GM06990 (cell line): ENCODE results near the gene CLOCK.

ENCODE experiments used
- DNase-seq: peaks from one replicate; pipeline ENCODE4 v3.0.0-alpha.2; 2011; ENCODE audit not compliant: insufficient read length; ENCODE audit errors: extremely low read depth
- H3K27me3 ChIP-seq: replicated peaks from 2 replicates; pipeline ENCODE4 v1.6.0; 2011; ENCODE audit warnings: low read length; ENCODE audit not compliant: control insufficient read depth, insufficient read depth
- H3K36me3 ChIP-seq: 2 replicates; pipeline ENCODE4 v1.5.1; 2011; ENCODE audit warnings: low read length; ENCODE audit not compliant: control insufficient read depth, insufficient read depth
- H3K4me3 ChIP-seq: replicated peaks from 2 replicates; pipeline ENCODE4 v1.5.1; 2011; ENCODE audit warnings: low read depth, mild to moderate bottlenecking, control low read depth, low read length
- TF ChIP-seq, protein P1 (sequence below): IDR thresholded peaks from 2 replicates; pipeline ENCODE4 v1.5.1; 2011; ENCODE audit warnings: low read length, control low read depth, mild to moderate bottlenecking, inconsistent platforms; ENCODE audit not compliant: insufficient read depth, poor library complexity, severe bottlenecking

CLOCK gene

DNA sequence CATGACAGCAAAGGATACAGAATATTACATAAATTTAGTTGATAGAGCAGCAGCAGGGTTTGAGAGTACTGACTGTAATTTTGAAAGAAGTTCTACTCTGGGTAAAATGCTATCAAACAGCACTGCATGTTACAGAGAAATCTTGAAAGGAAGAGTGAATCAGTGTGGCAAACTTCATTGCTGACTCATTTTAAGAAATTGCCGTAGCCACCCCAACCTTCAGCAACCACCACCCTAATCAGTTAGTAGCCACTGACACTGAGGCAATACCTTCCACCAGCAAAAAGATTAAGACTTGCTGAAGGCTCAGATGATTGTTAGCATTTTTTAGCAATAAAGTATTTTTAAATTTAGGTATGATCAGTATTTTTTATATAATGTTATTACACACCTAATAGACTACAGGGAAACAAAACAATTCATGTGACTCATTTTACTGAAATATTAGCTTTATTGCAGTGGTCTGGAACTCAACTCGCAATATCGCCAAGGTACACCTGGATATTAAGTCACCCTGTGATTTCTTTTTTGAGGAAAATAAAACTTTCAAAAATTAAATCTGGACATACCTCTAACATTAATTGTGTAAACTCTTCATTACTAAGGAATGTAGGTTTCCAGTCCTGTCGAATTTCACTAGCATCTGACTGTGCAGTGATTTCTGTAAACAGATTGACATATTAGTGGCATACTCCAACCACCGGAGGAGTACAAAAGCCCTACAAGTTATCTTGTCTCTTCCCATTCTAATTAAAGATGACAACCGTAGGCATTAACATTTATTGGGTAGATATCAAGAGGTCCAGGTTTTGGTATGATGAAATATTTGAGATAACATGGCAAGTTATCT, 71.1 kb downstream of the CLOCK start:
- no peaks in the 10 kb centered on the region for H3K27me3 ChIP-seq
- H3K36me3 ChIP-seq, result no peaks in the 10 kb centered on the region; the same call in none of the 2 replicates
- peak; percentile 17 for DNase-seq
- TF ChIP-seq, protein P1, sequence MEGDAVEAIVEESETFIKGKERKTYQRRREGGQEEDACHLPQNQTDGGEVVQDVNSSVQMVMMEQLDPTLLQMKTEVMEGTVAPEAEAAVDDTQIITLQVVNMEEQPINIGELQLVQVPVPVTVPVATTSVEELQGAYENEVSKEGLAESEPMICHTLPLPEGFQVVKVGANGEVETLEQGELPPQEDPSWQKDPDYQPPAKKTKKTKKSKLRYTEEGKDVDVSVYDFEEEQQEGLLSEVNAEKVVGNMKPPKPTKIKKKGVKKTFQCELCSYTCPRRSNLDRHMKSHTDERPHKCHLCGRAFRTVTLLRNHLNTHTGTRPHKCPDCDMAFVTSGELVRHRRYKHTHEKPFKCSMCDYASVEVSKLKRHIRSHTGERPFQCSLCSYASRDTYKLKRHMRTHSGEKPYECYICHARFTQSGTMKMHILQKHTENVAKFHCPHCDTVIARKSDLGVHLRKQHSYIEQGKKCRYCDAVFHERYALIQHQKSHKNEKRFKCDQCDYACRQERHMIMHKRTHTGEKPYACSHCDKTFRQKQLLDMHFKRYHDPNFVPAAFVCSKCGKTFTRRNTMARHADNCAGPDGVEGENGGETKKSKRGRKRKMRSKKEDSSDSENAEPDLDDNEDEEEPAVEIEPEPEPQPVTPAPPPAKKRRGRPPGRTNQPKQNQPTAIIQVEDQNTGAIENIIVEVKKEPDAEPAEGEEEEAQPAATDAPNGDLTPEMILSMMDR, result no peak
- H3K4me3 ChIP-seq, result no peak overlapping the region

- Histone ChIP-seq H3K36me3 (peaks cover 2% of the 10 kb centered on the region), H3K27me3 (no peaks in the 10 kb centered on the region), H3K4me3 (no peak overlapping the region)
- no peak for DNase-seq
- TF ChIP-seq, protein P1, result no peak
Observed at GRCh38 chr4:55469979-55470378, 76.7 kb downstream of the CLOCK start.

GRCh38 chr4:55468724-55469123, 78.0 kb downstream of the CLOCK start:
- H3K27me3 ChIP-seq, result no peaks in the 10 kb centered on the region
- peaks cover 2% of the 10 kb centered on the region for H3K36me3 ChIP-seq
- H3K4me3 ChIP-seq, result no peak overlapping the region
- no peak for DNase-seq
- TF ChIP-seq, protein P1, result no peak

DNA sequence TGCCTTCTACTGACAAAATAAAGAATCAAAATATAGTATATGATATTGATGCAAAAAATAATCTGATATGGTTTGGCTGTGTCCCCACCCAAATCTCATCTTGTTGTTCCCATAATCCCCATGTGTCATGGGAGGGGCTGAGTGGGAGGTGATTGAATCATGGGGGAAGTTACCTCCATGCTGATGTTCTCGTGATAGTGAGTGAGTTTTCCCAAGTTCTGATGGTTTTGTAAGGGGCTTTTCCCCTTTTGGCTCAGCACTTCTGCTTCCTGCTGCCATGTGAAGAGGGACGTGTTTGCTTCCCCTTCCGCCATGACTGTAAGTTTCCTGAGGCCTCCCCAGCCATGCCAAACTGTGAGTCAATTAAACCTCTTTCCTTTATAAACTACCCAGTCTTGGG, 80.7 kb downstream of the CLOCK start:
- no peak overlapping the region for H3K4me3 ChIP-seq
- TF ChIP-seq, protein P1, result no peak
- H3K36me3 ChIP-seq, result peaks cover 2% of the 10 kb centered on the region
- DNase-seq, result no peak
- H3K27me3 ChIP-seq, result no peaks in the 10 kb centered on the region

DNA sequence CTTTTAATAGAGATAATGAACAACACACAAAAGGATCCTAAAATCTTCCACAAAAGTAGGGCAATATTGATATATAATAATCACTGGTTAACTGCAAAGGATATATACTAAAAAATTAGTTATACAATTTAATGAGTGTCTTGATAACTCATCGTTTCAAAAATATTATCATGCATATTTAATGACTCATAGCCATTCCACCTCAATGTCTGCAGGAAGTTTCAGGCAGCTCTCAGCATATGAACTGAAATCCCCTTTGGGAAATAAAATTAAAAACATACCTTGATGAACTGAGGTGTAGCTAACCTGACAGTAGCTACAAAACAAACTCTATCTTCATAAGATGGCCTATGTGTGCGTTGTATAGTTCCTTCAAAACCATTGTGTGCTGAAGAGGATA, 88.1 kb downstream of the CLOCK start:
- TF ChIP-seq, protein P1, result no peak
- DNase-seq, result no peak
- no peaks in the 10 kb centered on the region for H3K27me3 ChIP-seq

DNA sequence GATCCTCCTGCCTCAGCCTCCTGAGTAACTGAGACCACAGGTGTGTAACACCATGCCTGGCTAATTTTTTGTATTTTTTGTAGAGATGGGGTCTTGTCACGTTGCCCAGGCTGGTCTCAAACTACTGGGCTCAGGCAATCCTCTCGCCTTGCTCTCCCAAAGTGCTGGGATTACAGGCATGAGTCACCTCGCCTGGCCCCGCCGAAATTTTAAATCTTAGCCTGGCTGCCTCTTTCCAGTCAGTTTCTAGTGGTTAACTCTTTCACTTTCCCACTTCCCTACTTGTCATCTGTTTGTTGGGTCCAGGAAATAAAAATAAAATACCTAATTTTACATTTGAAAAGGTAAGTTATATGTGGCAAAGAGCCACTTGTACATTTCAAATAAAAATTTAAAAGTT, 88.5 kb downstream of the CLOCK start:
- Histone ChIP-seq H3K27me3 (no peaks in the 10 kb centered on the region), H3K36me3 (no peaks in the 10 kb centered on the region)
- TF ChIP-seq, protein P1, result no peak

More for the DNA sequence above, 88.1 kb downstream of the CLOCK start:
- Histone ChIP-seq H3K36me3 (no peaks in the 10 kb centered on the region), H3K4me3 (no peak overlapping the region)

More for the DNA sequence above, 88.5 kb downstream of the CLOCK start:
- DNase-seq, result no peak
- H3K4me3 ChIP-seq, result no peak overlapping the region
